Measurements from ENCODE around the gene NRSN2. TPM values are rescaled to one million over a fixed set of nuclear protein-coding genes. Genes with fewer than 3 reads are reported as not detected.

NRSN2 gene
- total RNA-seq, 1 experiment from 2014 or later = 0.42 TPM

DNA sequence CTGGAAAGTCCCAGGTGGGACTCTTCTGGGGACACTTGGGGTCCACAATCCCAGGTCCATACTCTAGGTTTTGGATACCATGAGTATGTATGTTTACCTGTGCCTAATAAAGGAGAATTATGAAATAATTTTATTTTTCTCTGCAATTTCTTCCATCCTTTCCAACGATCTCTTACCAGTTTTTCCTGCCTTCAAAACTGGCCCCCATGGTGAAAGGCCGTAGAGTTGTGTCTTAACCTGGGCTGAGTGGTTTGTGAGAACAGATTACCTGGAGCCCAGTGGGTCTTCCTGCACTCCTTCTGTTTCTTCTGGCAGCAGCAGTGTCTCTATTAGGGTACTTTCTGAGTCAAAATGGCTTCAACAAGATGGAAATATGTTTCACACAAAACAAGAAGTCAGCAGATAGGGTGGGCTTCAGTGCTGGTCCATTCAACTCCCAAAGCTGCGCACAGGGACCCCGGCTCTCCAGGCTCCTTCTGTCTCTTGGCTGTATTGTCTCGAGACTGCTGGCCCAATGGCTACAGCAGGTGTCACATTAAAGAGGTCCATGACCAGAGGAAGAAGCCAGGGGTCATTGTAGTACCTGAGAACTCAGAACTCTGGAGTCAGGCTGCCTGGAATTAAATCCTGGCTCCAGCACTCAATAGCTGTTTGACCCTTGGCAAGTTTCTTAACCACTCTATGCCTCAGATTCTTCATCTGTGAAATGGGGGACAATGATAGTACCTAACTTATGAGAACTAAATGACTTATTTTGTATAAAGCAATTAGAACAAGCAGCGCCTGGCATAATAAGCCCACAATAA lies 50.7 kb downstream of the NRSN2 start:
- no peaks in the 10 kb centered on the region for H3K9me3 Mint-ChIP-seq (ENCODE audit: low read depth, unreplicated experiment)
- peak overlapping the region; percentile 84 for H3K27ac Mint-ChIP-seq (ENCODE audit: unreplicated experiment)
- H3K4me3 Mint-ChIP-seq (ENCODE audit: low read depth, unreplicated experiment) = no peak overlapping the region
- CTCF ChIA-PET = no interaction called here
- intact Hi-C loops (cut with micrococcal nuclease; ENCODE audit: unreplicated experiment) = no loop called here
- DNase-seq = no peak
- peaks cover 13% of the 10 kb centered on the region for H3K4me1 Mint-ChIP-seq (ENCODE audit: low read depth, unreplicated experiment)
- BruUV-seq (replicated peaks) = no TSS peak
- peaks cover 97% of the 10 kb centered on the region for H3K36me3 Mint-ChIP-seq (ENCODE audit: insufficient read depth, unreplicated experiment)
- TF ChIP-seq, protein P1, sequence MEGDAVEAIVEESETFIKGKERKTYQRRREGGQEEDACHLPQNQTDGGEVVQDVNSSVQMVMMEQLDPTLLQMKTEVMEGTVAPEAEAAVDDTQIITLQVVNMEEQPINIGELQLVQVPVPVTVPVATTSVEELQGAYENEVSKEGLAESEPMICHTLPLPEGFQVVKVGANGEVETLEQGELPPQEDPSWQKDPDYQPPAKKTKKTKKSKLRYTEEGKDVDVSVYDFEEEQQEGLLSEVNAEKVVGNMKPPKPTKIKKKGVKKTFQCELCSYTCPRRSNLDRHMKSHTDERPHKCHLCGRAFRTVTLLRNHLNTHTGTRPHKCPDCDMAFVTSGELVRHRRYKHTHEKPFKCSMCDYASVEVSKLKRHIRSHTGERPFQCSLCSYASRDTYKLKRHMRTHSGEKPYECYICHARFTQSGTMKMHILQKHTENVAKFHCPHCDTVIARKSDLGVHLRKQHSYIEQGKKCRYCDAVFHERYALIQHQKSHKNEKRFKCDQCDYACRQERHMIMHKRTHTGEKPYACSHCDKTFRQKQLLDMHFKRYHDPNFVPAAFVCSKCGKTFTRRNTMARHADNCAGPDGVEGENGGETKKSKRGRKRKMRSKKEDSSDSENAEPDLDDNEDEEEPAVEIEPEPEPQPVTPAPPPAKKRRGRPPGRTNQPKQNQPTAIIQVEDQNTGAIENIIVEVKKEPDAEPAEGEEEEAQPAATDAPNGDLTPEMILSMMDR (IDR thresholded peaks at IDR 0.05; ENCODE audit: unreplicated experiment) = no peak
- no peaks in the 10 kb centered on the region for H3K27me3 Mint-ChIP-seq (ENCODE audit: unreplicated experiment)

DNA sequence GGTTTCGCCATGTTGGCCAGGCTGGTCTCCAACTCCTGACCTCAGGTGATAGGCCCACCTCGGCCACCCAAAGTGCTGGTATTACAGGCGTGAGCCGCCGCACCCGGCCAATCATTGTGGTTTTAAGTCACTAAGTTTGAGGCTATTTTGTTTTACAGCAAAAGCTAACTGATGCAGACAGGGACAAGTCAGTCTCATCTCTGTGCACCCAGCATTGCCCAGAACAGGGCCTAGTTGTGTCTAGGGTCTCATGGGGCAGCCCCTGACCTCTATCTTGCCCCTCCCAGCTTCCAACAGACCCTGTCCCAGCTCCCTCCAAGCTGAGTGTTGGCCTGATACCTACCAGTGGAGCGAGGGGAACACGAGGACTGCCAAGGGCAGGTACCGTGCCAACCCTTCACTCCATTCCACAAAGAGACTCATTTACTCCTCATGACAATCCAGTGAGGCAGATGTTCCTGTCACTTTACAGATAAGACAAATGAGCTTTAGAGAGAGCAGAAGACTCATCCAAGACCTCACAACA lies 52.3 kb downstream of the NRSN2 start:
- intact Hi-C loops (cut with micrococcal nuclease; ENCODE audit: unreplicated experiment) = no loop called here
- Mint-ChIP-seq H3K4me1 (ENCODE audit: low read depth, unreplicated experiment) (peaks cover 13% of the 10 kb centered on the region), H3K36me3 (ENCODE audit: insufficient read depth, unreplicated experiment) (peaks cover 87% of the 10 kb centered on the region), H3K27ac (ENCODE audit: unreplicated experiment) (peak overlapping the region; percentile 98), H3K27me3 (ENCODE audit: unreplicated experiment) (no peaks in the 10 kb centered on the region), H3K9me3 (ENCODE audit: low read depth, unreplicated experiment) (no peaks in the 10 kb centered on the region), H3K4me3 (ENCODE audit: low read depth, unreplicated experiment) (no peak overlapping the region)
- CTCF ChIA-PET = no interaction called here
- TF ChIP-seq, protein P1 (IDR thresholded peaks at IDR 0.05; ENCODE audit: unreplicated experiment) = no peak
- BruUV-seq (replicated peaks) = no TSS peak
- DNase-seq = no peak

DNA sequence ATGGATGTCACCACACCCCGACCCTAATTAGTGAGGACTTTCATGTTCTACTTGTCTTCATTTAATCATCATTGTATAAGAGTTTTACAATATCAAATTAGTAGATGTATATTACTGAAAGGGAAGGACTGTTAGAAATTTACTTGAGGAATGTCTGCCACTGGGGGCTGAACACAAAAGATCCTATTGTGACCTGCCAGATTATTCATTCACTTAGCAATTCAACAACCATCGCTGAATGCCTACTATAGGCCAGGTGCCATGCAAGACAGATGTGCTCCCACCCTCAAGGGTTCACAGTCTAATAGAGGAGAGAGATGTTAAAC lies 53.2 kb downstream of the NRSN2 start:
- intact Hi-C loops (cut with micrococcal nuclease; ENCODE audit: unreplicated experiment) = no loop called here
- CTCF ChIA-PET = interaction anchor here (1.7 kb wide), 1 partner anchor 38 kb away, joined by 5 read pairs; no protein-coding TSS in a partner anchor
- DNase-seq = no peak
- Mint-ChIP-seq H3K4me1 (ENCODE audit: low read depth, unreplicated experiment) (peaks cover 13% of the 10 kb centered on the region), H3K27ac (ENCODE audit: unreplicated experiment) (peak overlapping the region; percentile 98), H3K4me3 (ENCODE audit: low read depth, unreplicated experiment) (no peak overlapping the region), H3K36me3 (ENCODE audit: insufficient read depth, unreplicated experiment) (peaks cover 81% of the 10 kb centered on the region), H3K9me3 (ENCODE audit: low read depth, unreplicated experiment) (no peaks in the 10 kb centered on the region), H3K27me3 (ENCODE audit: unreplicated experiment) (no peaks in the 10 kb centered on the region)
- no TSS peak for BruUV-seq (replicated peaks)
- TF ChIP-seq, protein P1 (IDR thresholded peaks at IDR 0.05; ENCODE audit: unreplicated experiment) = no peak

DNA sequence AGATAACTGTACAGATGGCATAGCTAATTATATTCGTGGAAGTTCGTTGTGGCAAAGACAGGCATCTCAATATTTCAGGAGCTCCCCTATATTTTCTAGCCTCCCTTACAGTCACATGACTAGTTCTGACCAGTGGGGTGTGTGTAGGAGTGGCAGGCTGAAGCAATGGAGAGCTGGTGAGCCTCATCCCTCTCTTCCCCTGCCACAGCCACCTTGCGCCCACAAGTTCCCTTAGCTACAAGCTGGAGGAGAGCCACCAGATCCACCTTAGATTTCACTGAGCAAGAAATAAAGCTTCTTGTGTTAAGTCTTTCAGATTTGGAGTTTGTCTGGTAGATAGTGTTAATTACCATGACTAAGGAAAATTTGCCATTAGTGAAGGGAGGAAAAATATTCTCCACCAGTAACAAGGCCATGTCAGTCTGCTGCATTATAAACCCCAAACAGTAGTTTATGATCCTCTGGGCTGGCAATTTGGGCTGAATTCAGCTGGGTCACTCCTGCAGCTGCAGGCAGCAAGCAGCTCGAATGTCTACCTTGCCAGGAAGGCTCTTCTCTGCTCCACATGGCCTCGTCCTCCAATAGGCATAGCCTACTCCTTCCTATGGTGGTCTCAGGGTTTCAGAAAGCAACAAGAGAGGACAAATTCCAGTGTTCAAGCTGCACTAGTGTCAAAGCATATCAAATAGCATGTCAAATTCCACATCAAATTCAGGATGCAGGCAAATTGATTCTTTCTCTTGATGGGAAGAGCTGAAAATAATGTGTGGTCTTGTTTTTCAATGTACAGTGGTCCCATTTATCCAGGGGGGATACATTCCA lies 53.8 kb downstream of the NRSN2 start:
- CTCF ChIA-PET = interaction anchor here (0.7 to 1.7 kb wide), 5 partner anchors 11 to 38 kb away, joined by 3 to 5 read pairs (median 4); no protein-coding TSS in a partner anchor

More for the DNA sequence above, 53.8 kb downstream of the NRSN2 start:
- no peak for DNase-seq
- intact Hi-C loops (cut with micrococcal nuclease; ENCODE audit: unreplicated experiment) = no loop called here
- Mint-ChIP-seq H3K9me3 (ENCODE audit: low read depth, unreplicated experiment) (no peaks in the 10 kb centered on the region), H3K27ac (ENCODE audit: unreplicated experiment) (peak overlapping the region; percentile 98), H3K27me3 (ENCODE audit: unreplicated experiment) (no peaks in the 10 kb centered on the region), H3K4me1 (ENCODE audit: low read depth, unreplicated experiment) (peaks cover 13% of the 10 kb centered on the region), H3K36me3 (ENCODE audit: insufficient read depth, unreplicated experiment) (peaks cover 78% of the 10 kb centered on the region), H3K4me3 (ENCODE audit: low read depth, unreplicated experiment) (no peak overlapping the region)
- BruUV-seq (replicated peaks) = TSS peak; percentile 85
- TF ChIP-seq, protein P1 (IDR thresholded peaks at IDR 0.05; ENCODE audit: unreplicated experiment) = no peak

All from Calu3 (cell line).